GM21717 (cell line): Measurements from ENCODE around the gene IMMP2L.

Experiments used
- ATAC-seq: cut with Tn5 transposase; IDR thresholded peaks from one replicate; pipeline ENCODE4 v1.9.1; 2021; ENCODE audit warnings: mild to moderate bottlenecking, moderate library complexity; ENCODE audit not compliant: unreplicated experiment

IMMP2L gene

DNA sequence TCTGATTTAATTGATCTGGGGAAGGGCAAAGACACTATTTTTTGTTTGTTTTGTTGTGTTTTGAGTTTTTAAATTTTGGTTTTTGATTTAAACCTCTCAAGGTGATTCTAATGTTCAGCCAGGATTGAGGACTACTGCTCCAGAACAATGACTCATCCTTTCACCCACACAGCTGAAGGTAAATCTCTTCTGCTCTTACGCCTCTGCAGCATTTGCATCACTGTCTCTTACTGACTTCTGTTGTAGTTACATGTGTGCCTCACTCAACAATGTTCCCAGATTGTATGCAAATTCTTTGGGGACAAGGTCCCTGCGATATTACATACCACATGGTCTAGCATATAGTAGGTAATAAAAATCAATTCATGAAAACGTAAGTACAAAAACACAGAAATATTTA, 938.9 kb downstream of the IMMP2L start:
- no peak for ATAC-seq

DNA sequence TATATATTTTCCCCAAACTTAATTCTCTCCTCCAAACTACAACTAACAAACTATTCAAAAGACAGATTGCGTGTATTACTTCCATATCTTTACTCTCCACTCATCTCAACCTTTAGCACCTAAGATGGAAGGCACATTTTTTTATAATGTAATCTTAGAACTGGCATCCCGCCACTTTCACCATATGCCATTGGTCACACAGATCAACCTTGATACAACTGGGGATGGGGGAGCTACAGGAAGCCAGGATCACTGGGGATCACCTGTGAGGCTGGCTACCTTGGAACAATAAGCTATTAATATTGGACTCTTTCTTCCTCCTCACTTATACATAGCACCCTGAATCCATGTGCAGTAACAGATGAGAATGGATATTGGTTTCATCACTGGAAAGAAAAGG, 941.0 kb downstream of the IMMP2L start:
- ATAC-seq, result no peak

DNA sequence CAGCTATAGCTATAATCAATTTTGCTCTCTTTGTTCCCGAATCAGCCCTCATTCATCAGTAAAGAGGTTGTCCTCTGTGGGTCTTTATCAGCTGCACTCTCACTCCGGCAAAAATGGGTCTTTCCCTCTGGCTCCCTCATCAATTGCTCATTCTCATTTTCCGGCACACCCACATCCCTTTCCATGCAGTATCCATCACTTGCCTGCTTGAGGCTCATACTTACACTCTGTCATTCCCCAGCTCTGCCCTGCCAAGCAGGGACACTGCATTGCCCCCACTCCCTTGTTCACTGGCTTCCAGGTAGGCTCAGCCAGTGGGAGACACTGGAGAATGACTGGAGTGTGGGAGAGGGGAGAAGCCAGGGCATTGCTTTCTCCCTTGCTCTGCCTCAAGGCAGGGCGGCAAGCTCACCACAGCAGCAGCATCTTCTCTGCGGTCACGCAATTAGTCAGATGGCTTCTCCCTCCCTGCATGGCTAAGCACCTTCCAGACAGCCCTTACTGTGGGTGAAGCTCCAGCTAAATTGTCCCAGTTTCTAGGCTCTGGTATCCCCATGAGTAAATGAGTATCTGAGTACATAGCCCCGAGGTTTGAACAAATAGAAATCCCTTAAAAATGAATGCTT, 942.1 kb downstream of the IMMP2L start:
- ATAC-seq, result no peak
